ENCODE data around the gene APOB.

APOB gene

GRCh38 chr2:21018290-21018689 is 25.6 kb downstream of the APOB start:
- Histone ChIP-seq H3K27me3 (ENCODE audit: insufficient read depth, low read length, poor library complexity) (no peaks in the 10 kb centered on the region), H3K4me3 (ENCODE audit: low read depth in 1 of 2, low read length in 2 of 2) (no peak overlapping the region), H3K36me3 (ENCODE audit: insufficient read depth, low read length) (no peaks in the 10 kb centered on the region), H4K20me1 (ENCODE audit: insufficient read depth, low read length) (no peaks in the 10 kb centered on the region), H3K9me3 (ENCODE audit: insufficient read depth, low read length, severe bottlenecking) (no peaks in the 10 kb centered on the region), H3K9ac (ENCODE audit: low read depth, low read length) (no peak overlapping the region), H2AFZ (ENCODE audit: low read depth, low read length) (no peak overlapping the region), H3K4me2 (ENCODE audit: insufficient read depth, low read length) (no peak overlapping the region), H3K4me1 (ENCODE audit: insufficient read depth, low read length) (no peaks in the 10 kb centered on the region), H3K27ac (ENCODE audit: low read length) (no peak overlapping the region), H3K79me2 (ENCODE audit: insufficient read depth, low read length) (no peaks in the 10 kb centered on the region)
- TF ChIP-seq EZH2 (IDR thresholded peaks at IDR 0.05; ENCODE audit: borderline replicate concordance, low read depth, low read length, severe bottlenecking): no peak
- TF ChIP-seq CTCF (IDR thresholded peaks at IDR 0.05; ENCODE audit: borderline replicate concordance, extremely low read depth, low read length, poor library complexity, severe bottlenecking): no peak
- ATAC-seq (ENCODE audit: insufficient read depth, low read depth): no peak
- DNase-seq: no peak

GRCh38 chr2:21017748-21018276 is 26.1 kb downstream of the APOB start:
- Histone ChIP-seq H3K79me2 (ENCODE audit: insufficient read depth, low read length) (no peaks in the 10 kb centered on the region), H4K20me1 (ENCODE audit: insufficient read depth, low read length) (no peaks in the 10 kb centered on the region), H3K4me1 (ENCODE audit: insufficient read depth, low read length) (no peaks in the 10 kb centered on the region), H3K36me3 (ENCODE audit: insufficient read depth, low read length) (no peaks in the 10 kb centered on the region), H3K4me2 (ENCODE audit: insufficient read depth, low read length) (no peak overlapping the region), H2AFZ (ENCODE audit: low read depth, low read length) (no peak overlapping the region), H3K9ac (ENCODE audit: low read depth, low read length) (no peak overlapping the region), H3K27me3 (ENCODE audit: insufficient read depth, low read length, poor library complexity) (no peaks in the 10 kb centered on the region), H3K27ac (ENCODE audit: low read length) (no peak overlapping the region), H3K4me3 (ENCODE audit: low read depth in 1 of 2, low read length in 2 of 2) (no peak overlapping the region), H3K9me3 (ENCODE audit: insufficient read depth, low read length, severe bottlenecking) (no peaks in the 10 kb centered on the region)
- no peak for DNase-seq
- TF ChIP-seq CTCF (IDR thresholded peaks at IDR 0.05; ENCODE audit: borderline replicate concordance, extremely low read depth, low read length, poor library complexity, severe bottlenecking): no peak
- no peak for TF ChIP-seq EZH2 (IDR thresholded peaks at IDR 0.05; ENCODE audit: borderline replicate concordance, low read depth, low read length, severe bottlenecking)
- ATAC-seq (ENCODE audit: insufficient read depth, low read depth): no peak

- no peaks in the 10 kb centered on the region for H3K36me3 ChIP-seq (ENCODE audit: insufficient read depth, low read length)
- no peak overlapping the region for H3K27ac ChIP-seq (ENCODE audit: low read length)
- no peaks in the 10 kb centered on the region for H3K27me3 ChIP-seq (ENCODE audit: insufficient read depth, low read length, poor library complexity)
- no peaks in the 10 kb centered on the region for H3K79me2 ChIP-seq (ENCODE audit: insufficient read depth, low read length)
- no peak overlapping the region for H3K4me3 ChIP-seq (ENCODE audit: low read depth in 1 of 2, low read length in 2 of 2)
- no peaks in the 10 kb centered on the region for H3K4me1 ChIP-seq (ENCODE audit: insufficient read depth, low read length)
- H4K20me1 ChIP-seq (ENCODE audit: insufficient read depth, low read length): no peaks in the 10 kb centered on the region
- ATAC-seq (ENCODE audit: insufficient read depth, low read depth) (no peak), DNase-seq (no peak)
- H3K4me2 ChIP-seq (ENCODE audit: insufficient read depth, low read length): no peak overlapping the region
- no peak overlapping the region for H2AFZ ChIP-seq (ENCODE audit: low read depth, low read length)
- no peak overlapping the region for H3K9ac ChIP-seq (ENCODE audit: low read depth, low read length)
- no peaks in the 10 kb centered on the region for H3K9me3 ChIP-seq (ENCODE audit: insufficient read depth, low read length, severe bottlenecking)
- TF ChIP-seq CTCF (IDR thresholded peaks at IDR 0.05; ENCODE audit: borderline replicate concordance, extremely low read depth, low read length, poor library complexity, severe bottlenecking) (no peak), EZH2 (IDR thresholded peaks at IDR 0.05; ENCODE audit: borderline replicate concordance, low read depth, low read length, severe bottlenecking) (no peak)
Observed at GRCh38 chr2:21015281-21015645, 28.6 kb downstream of the APOB start.

Measured in DND-41 (cell line).